COR-L47 (cell line): ENCODE results near the gene COL6A1.

Source experiments
- DNase-seq: peaks from one replicate; lab custom pipeline; 2025; lab: John Stamatoyannopoulos, UW

The COL6A1 gene

GRCh38 chr21:45982092-45982757, 655 bp downstream of the COL6A1 start:
- no peak for DNase-seq

GRCh38 chr21:45982758-45983648, 1.4 kb downstream of the COL6A1 start:
- DNase-seq: no peak

GRCh38 chr21:45983649-45983965, 2.0 kb downstream of the COL6A1 start:
- DNase-seq: no peak

- DNase-seq: no peak
Observed at GRCh38 chr21:45983981-45984551, 2.5 kb downstream of the COL6A1 start.

GRCh38 chr21:45984584-45985095, 3.1 kb downstream of the COL6A1 start:
- no peak for DNase-seq

- DNase-seq: no peak
Observed at GRCh38 chr21:45985471-45986315, 4.1 kb downstream of the COL6A1 start.

GRCh38 chr21:45986316-45987051, 4.9 kb downstream of the COL6A1 start:
- DNase-seq: no peak

- no peak for DNase-seq
Observed at GRCh38 chr21:45987121-45987711, 5.6 kb downstream of the COL6A1 start.

- no peak for DNase-seq
Observed at GRCh38 chr21:45988366-45989347, 7.1 kb downstream of the COL6A1 start.

- no peak for DNase-seq
Observed at GRCh38 chr21:45989355-45990048, 7.9 kb downstream of the COL6A1 start.

- DNase-seq: no peak
Observed at GRCh38 chr21:45990049-45990711, 8.6 kb downstream of the COL6A1 start.

GRCh38 chr21:45990741-45991605, 9.4 kb downstream of the COL6A1 start:
- no peak for DNase-seq

- DNase-seq: no peak
Observed at GRCh38 chr21:45991606-45992300, 10.2 kb downstream of the COL6A1 start.

- DNase-seq: no peak
Observed at GRCh38 chr21:45992301-45993209, 11.0 kb downstream of the COL6A1 start.

GRCh38 chr21:45993210-45994085, 11.9 kb downstream of the COL6A1 start:
- no peak for DNase-seq
